HepG2 (cell line): Measurements from ENCODE around the gene IKBKE. TPM values are rescaled to one million over a fixed set of nuclear protein-coding genes. Genes with fewer than 3 reads are reported as not detected.

Source experiments
- ATAC-seq: fragments of 200-7000 bp; cut with Tn5 transposase; 3 replicates; pipeline ENCODE4 v1.9.1; 2020; ENCODE audit warnings: mild to moderate bottlenecking, moderate library complexity
- BruUV-seq: library from RNA; stranded (reverse); fragments of 400-500 nt; replicated peaks from 2 replicates; lab custom pipeline; 2021; lab: Mats Ljungman, UMichigan
- CTCF ChIA-PET: fragments of 300-600 bp; formaldehyde crosslinking; extraction: SDS; loops from one replicate; lab custom pipeline; 2021; ENCODE audit warnings: low total read pairs, inconsistent platforms, low intra/inter-chr PET ratio; lab: Yijun Ruan, JAX
- POLR2A ChIA-PET: fragments of 350-600 bp; sonication (Branson Sonifier 250); formaldehyde crosslinking; loops from one replicate; lab custom pipeline; 2020; ENCODE audit warnings: antibody characterized with exemption, inconsistent platforms; lab: Yijun Ruan, JAX
- DNase-seq: peaks from one replicate; pipeline ENCODE4 v3.0.0-alpha.2; 2015; ENCODE audit warnings: low spot score
- FAIRE-seq: peaks from 3 replicates; lab custom pipeline; 2011; peaks lifted over from hg19 to GRCh38; lab: Jason Lieb, UNC
- H2AFZ ChIP-seq: one replicate; pipeline ENCODE4 v1.6.1; 2011; ENCODE audit warnings: low read length, inconsistent platforms
- H3K27ac ChIP-seq: fragments of 300-600 bp; 3 replicates; pipeline ENCODE4 v1.8.0; 2011; ENCODE audit warnings: mixed run types, mild to moderate bottlenecking, mixed read lengths, low read length, inconsistent platforms; ENCODE audit not compliant: insufficient read depth; ENCODE audit errors: extremely low read length
- H3K27me3 ChIP-seq, 2 experiments: fragments of 200-600 bp in 1 of 2; 2 replicates in 1 of 2; 3 replicates in 1 of 2; pipeline versions ENCODE4 v1.6.0 to v1.8.0; 2011; ENCODE audit warnings: low read length in 2 of 2, mild to moderate bottlenecking in 2 of 2, moderate library complexity in 2 of 2, inconsistent platforms in 1 of 2; ENCODE audit not compliant: insufficient read depth in 2 of 2, control insufficient read depth in 1 of 2
- H3K36me3 ChIP-seq, 2 experiments: fragments of 200-600 bp in 1 of 2; replicated peaks in 1 of 2; 2 replicates in 1 of 2; 3 replicates in 1 of 2; pipeline versions ENCODE4 v1.5.1 to v1.8.0; 2011; ENCODE audit warnings: low read length in 2 of 2, inconsistent platforms in 1 of 2; ENCODE audit not compliant: insufficient read depth in 2 of 2, control insufficient read depth in 1 of 2
- H3K4me1 ChIP-seq: 2 replicates; pipeline ENCODE4 v1.5.1; 2012; ENCODE audit warnings: low read length, inconsistent platforms; ENCODE audit not compliant: insufficient read depth
- H3K4me2 ChIP-seq: 2 replicates; pipeline ENCODE4 v1.6.0; 2011; ENCODE audit warnings: low read depth, low read length, inconsistent platforms
- H3K4me3 ChIP-seq, 3 experiments: fragments of 200-600 bp in 1 of 3; sonication (generic), shearing (Covaris generic) in 1 of 3; replicated peaks in 1 of 3; 2 replicates each; pipeline ENCODE4 v1.5.1; 2011 to 2016; ENCODE audit warnings: low read length in 3 of 3, inconsistent platforms in 2 of 3, low read depth in 2 of 3, mild to moderate bottlenecking in 2 of 3, control low read depth in 1 of 3, mixed read lengths in 1 of 3; ENCODE audit not compliant: insufficient read depth in 1 of 3
- H3K79me2 ChIP-seq: one replicate; pipeline ENCODE4 v1.6.1; 2011; ENCODE audit warnings: low read length, inconsistent platforms; ENCODE audit not compliant: insufficient read depth
- H3K9ac ChIP-seq: 2 replicates; pipeline ENCODE4 v1.6.0; 2011; ENCODE audit warnings: mild to moderate bottlenecking, low read depth, low read length, inconsistent platforms; ENCODE audit not compliant: insufficient read depth
- H3K9me3 ChIP-seq: 2 replicates; pipeline ENCODE4 v1.5.1; 2012; ENCODE audit warnings: mild to moderate bottlenecking, low read length
- H4K20me1 ChIP-seq: 2 replicates; pipeline ENCODE4 v1.6.0; 2011; ENCODE audit warnings: inconsistent platforms, mild to moderate bottlenecking, low read length, moderate library complexity; ENCODE audit not compliant: insufficient read depth
- CSRNP1 ChIP-seq: sonication (generic); formaldehyde crosslinking; IDR thresholded peaks from 2 replicates; pipeline ENCODE4 v1.8.1; 2023; ENCODE audit warnings: mild to moderate bottlenecking, missing genetic modification reagents
- ELF1 ChIP-seq: sonication (generic); formaldehyde crosslinking; IDR thresholded peaks from 2 replicates; pipeline ENCODE4 v1.4.0; 2020; ENCODE audit warnings: missing genetic modification reagents
- IRF1 ChIP-seq: sonication (generic); formaldehyde crosslinking; IDR thresholded peaks from 2 replicates; pipeline ENCODE4 v1.4.0; 2020; ENCODE audit warnings: low read depth, mild to moderate bottlenecking, missing genetic modification reagents
- KLF9 ChIP-seq: IDR thresholded peaks from 2 replicates; pipeline ENCODE4 v1.6.1; 2016; ENCODE audit warnings: low read depth
- MAFF ChIP-seq: IDR thresholded peaks from 2 replicates; pipeline ENCODE4 v1.6.1; 2011; ENCODE audit warnings: low read depth, low read length, improper control_type of control experiment
- RFXAP ChIP-seq: sonication (generic); formaldehyde crosslinking; IDR thresholded peaks from 2 replicates; pipeline ENCODE4 v1.4.0; 2020; ENCODE audit warnings: missing genetic modification reagents, borderline replicate concordance
- SALL2 ChIP-seq: sonication (generic); formaldehyde crosslinking; IDR thresholded peaks from 2 replicates; pipeline ENCODE4 v1.8.1; 2023; ENCODE audit warnings: mild to moderate bottlenecking, missing genetic modification reagents, inconsistent platforms
- SMARCE1 ChIP-seq: fragments of 450-650 bp; IDR thresholded peaks from 2 replicates; pipeline ENCODE4 v1.6.1; 2017; ENCODE audit warnings: borderline replicate concordance
- YEATS2 ChIP-seq: sonication (generic); formaldehyde crosslinking; IDR thresholded peaks from 2 replicates; pipeline ENCODE4 v1.4.0; 2020; ENCODE audit warnings: missing genetic modification reagents, borderline replicate concordance
- ZNF274 ChIP-seq: sonication (generic); formaldehyde crosslinking; IDR thresholded peaks from 2 replicates; pipeline ENCODE4 v1.5.1; 2020; ENCODE audit warnings: mild to moderate bottlenecking, missing genetic modification reagents
- ZNF350 ChIP-seq: sonication (generic); formaldehyde crosslinking; IDR thresholded peaks from 2 replicates; pipeline ENCODE4 v1.4.0; 2020; ENCODE audit warnings: mild to moderate bottlenecking, low read depth, missing genetic modification reagents, borderline replicate concordance
- WGBS: methylation state at CpG from one replicate; pipeline ENCODE4 v1.1.6; 2017; ENCODE audit warnings: low lambda C conversion rate; 5-methylcytosine and 5-hydroxymethylcytosine counted together
- in situ Hi-C: cut with HindIII; loops from 2 replicates; pipeline ENCODE4 v1.10.0; 2017; ENCODE audit warnings: low pct_unique_long_range_greater_than_20kb; ENCODE audit not compliant: extremely low pct_ligation_motif_present
- intact Hi-C: fragments of 100-400 bp; cut with micrococcal nuclease; formaldehyde crosslinking; loops from one replicate; pipeline ENCODE4 v1.10.0; 2022; ENCODE audit not compliant: unreplicated experiment
- polyA plus RNA-seq, 8 experiments: library from polyadenylated mRNA; depleted of rRNA in 3 of 8; stranded (reverse) in 7 of 8; unstranded in 1 of 8; fragments of >200 nt; fragmentation: Illumina TruSeq in 4 of 8; extraction: Trizol in 4 of 8; gene quantifications; 2 replicates each; pipeline versions ENCODE4 v1.2.1 to v1.2.3, GENCODE V29; 2011 to 2016; ENCODE audit warnings: low read depth in 4 of 8, missing spikeins in 1 of 8, mixed read lengths in 1 of 8; ENCODE audit not compliant: insufficient read depth in 1 of 8
- total RNA-seq, 5 experiments: library from RNA; depleted of rRNA; stranded (reverse); fragments of >200 nt; fragmentation: Illumina TruSeq; extraction: Trizol; gene quantifications; 2 replicates each; pipeline ENCODE4 v1.2.3, GENCODE V29; 2016; ENCODE audit warnings: low read depth in 1 of 5

The IKBKE gene
- total and polyA plus RNA-seq, 2 of the 13 experiments (the other 11 are each of a cell fraction or from before 2014, with no cell fraction given), result 4.5 to 5.8 TPM

GRCh38 chr1:206478746-206479145 lies 8.5 kb downstream of the IKBKE start:
- CTCF ChIA-PET, result interaction anchor here (1.1 to 1.4 kb wide), 2 partner anchors 17 to 104 kb away, joined by 4 read pairs; no protein-coding TSS in a partner anchor
- Histone ChIP-seq H2AFZ (no peak overlapping the region), H3K27me3 (no peaks in the 10 kb centered on the region), H4K20me1 (no peaks in the 10 kb centered on the region), H3K36me3 (peaks cover 13 to 19% of the 10 kb centered on the region in 2 experiments; a peak in 4 of 5 replicates), H3K79me2 (no peaks in the 10 kb centered on the region), H3K4me1 (no peaks in the 10 kb centered on the region), H3K4me3 (no peak overlapping the region), H3K27ac (no peak overlapping the region), H3K9me3 (no peaks in the 10 kb centered on the region), H3K9ac (no peak overlapping the region), H3K4me2 (no peak overlapping the region)
- POLR2A ChIA-PET, result interaction anchor here (2.3 kb wide), 1 partner anchor 9 kb away, joined by 16 read pairs; the partner anchor contains the start of gene IKBKE
- in situ Hi-C loops (no loop called here), intact Hi-C loops (no loop called here)
- BruUV-seq, result no TSS peak
- DNase-seq (no peak), ATAC-seq (no peak), FAIRE-seq (no peak)
- TF ChIP-seq SALL2 (CRISPR knock-in tag) (no peak), ZNF350 (CRISPR knock-in tag) (no peak), SMARCE1 (no peak), KLF9 (CRISPR knock-in tag) (no peak), IRF1 (CRISPR knock-in tag) (no peak), RFXAP (no peak), CSRNP1 (CRISPR knock-in tag) (no peak), YEATS2 (CRISPR knock-in tag) (no peak), MAFF (no peak), ELF1 (no peak), ZNF274 (CRISPR knock-in tag) (no peak)
- 84% methylated on average over 8 of the region's 11 CpGs for WGBS
